NK-92 treated with Interleukin-12 subunit alpha and Interleukin-12 subunit beta, amount 100 ng/mL, for 24 hours (cell line): ENCODE measurements around the gene MTCL1.

Experiments
- DNase-seq: peaks from one replicate; lab custom pipeline; 2025; lab: John Stamatoyannopoulos, UW

Gene MTCL1

DNA sequence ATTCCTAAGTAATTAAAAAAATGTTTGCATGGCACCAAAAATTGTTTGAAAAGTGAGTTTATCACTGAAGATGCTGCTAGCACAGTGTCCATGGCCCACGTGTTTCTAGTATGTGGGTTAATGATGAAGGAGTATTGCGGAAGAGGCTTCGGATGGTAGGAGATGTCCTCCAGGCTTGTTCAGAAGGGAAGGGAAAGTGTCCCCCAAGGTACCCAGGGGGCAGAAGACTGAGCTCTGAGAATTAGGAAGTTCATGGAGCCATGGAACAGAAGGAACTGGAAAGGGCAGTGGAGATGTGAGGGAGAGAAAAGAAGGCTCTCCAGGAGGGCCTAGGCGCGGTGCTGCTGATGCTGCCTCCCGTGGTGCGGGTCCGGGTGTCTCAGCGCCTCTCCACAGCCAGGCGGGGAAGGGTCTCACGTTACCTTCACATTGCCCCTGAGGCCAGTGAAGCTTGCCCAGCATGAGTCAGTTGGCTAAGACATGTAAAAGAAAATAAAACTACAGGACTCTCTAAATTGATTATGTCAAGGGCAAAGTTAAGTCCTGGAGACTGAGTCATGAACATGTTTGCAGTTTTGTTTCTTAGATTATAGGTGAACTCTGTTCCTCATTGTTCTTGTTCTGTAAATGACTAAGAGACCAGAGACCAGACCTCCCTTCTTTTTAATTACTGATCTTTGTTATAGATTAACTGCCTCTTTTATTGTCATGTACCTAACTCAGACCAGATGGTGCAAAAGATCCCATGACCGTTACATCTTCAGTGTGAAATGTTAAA, 89.0 kb downstream of the MTCL1 start:
- no peak for DNase-seq

DNA sequence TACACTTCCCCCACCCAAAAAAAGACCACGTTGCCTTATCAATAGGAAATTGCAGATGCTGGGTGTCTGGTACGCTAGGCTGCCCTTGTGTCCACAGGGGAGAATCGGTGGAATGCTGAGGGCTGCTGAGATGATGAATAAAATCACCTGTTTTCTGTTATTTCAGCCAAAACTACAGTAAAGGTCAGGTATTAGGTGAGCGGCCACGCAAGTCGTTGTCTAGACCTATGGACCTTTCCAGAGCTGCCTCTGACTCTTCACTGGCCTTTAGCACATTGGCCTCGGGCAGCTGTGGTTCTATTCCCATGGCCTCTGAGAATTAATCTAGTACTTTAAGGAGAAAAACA, 89.6 kb downstream of the MTCL1 start:
- DNase-seq: no peak

DNA sequence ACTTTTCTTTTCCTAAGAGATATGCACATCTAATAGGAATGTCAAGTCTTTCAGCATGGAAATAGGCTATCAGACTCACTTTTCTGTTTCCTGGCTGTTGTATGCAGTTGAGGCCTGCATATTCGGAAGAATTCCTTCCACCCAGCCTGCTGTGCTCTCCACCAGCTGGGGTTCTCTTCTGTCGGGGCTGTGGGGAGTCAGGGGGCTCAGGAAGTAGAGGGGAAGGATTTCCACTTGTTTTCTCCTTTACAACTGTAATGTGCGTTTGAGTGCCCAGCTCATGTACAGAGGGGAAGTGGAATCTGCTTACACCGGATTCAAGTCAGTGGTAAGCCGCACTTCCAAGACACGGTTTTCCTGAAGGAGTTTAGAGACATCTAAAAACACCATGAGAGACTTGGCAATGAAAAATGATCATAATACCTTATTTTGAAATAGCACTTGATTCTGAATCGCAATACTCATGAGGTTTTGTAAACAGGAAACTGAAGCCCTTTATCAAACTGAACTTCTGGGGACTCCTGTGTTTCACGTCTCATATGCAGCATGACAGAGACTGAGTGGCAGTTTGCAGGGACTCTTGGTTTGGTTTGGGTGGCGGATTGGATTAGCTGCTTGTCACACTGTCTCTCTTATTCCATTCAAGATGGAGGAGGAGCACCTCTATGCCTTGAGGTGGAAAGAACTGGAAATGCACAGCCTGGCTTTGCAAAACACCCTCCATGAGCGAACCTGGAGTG, 90.4 kb downstream of the MTCL1 start:
- no peak for DNase-seq

DNA sequence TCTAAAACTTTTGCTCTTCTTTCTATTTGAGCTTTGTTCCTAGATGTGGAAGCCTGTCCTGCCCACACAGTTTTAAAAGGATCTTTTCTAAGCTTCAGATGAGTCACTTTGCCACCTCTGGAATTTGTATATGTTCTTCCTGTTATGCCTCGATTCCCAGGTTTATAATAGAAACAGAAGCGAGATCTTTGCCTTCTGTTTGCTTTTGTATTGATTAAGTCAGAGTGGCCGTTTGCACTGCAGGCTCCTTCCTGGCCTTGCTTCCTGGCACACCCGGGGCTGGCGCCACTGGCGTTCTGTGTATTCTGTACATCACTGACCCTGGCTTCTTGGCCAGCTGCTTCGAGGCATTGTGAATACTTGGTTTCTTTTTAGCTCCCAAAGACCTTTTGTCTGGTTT, 91.8 kb downstream of the MTCL1 start:
- DNase-seq: no peak

DNA sequence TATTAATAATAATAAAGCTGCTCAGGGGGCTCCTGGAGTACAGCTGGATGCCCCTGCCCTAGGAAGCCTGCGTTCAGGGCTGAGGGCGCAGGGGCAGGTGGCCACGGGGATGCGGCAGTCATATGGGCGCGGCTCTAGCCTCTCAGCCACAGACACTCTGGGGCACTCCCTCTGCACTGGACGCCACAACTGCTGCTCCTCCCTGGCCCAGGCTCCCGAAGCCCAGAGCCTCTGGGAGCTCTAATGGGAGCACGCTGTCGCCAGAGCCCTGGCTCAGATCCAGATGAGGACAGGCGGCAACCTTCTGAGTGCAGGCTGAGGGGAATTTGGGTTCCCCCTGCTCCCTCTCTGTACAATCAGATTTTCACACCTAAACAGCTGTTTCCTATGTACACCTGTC, 93.6 kb downstream of the MTCL1 start:
- DNase-seq: no peak

DNA sequence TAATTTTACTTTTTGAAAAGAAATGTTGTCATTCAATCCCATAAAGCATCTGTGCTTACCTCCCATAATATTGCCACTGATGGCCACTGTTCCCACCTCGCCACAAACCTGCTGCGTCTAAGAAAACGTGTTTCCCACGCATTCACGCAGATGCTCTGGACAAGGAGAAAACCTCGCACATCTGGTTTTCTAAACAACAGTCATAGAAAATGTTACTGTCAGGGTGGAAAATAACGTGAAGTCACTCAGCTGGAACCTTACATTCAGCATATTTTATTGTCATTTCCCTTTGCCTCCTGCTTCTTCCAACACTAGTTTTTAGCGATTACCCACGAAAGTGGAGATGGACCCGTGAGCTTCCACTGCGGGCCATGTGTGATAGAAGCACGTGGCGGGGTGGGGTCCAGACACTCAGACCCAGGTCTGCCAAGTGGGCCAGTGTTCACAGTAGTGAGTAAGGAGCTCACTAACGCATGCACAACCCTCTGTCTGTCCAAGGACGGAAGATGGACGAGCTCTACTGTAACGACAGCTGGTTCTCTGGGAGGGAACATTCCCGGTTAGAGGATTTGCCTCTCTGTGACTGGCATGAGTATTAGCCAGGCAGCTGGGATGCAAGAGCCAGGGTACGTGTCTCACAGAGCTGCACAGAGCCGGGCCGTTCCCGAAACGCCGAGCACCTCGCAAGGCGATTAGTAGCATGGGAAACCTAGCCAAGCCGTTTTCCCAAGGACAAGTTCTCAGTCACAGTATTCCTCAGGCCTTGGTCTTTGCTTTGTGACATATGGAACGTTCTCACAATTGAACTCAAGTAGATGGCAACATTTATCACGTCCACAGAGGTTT, 94.5 kb downstream of the MTCL1 start:
- no peak for DNase-seq

DNA sequence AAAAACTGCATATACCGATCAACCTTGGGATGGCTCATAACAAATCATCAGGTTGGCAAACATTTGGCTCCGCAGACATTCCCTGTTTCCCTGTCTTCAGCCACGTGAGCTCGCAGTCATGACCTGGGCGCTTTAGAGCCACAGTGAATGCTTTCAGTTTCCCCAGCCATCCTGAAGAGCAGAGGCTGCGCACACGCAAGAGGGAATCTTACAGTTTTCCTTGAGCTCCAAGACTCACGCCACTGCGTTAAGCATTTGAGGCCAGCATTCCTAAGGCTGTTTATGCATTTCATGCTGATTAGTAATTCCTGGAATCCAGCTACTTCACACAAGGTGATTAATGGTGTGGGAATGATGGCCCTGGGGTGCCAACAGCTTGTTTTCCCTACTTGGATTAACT, 95.1 kb downstream of the MTCL1 start:
- no peak for DNase-seq

DNA sequence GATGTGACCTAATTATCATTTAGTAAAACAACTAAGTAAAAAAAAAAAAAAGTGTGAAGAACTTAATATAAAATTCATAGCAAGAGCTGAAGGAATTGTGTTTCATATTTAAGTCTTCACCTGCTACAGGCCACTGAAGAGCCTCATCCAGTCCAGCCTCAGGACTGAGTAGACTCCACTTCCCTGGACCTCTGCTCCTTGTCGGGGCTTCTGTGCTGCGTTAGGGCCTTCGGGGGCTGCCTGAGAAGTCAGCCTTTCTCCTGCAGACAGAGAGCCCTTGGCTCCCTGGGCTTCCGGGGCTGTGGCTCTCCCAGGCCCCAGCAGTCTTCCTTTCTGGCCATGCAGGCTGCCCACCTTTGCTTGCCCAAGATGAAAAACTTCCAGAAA, 95.5 kb downstream of the MTCL1 start:
- DNase-seq: no peak

DNA sequence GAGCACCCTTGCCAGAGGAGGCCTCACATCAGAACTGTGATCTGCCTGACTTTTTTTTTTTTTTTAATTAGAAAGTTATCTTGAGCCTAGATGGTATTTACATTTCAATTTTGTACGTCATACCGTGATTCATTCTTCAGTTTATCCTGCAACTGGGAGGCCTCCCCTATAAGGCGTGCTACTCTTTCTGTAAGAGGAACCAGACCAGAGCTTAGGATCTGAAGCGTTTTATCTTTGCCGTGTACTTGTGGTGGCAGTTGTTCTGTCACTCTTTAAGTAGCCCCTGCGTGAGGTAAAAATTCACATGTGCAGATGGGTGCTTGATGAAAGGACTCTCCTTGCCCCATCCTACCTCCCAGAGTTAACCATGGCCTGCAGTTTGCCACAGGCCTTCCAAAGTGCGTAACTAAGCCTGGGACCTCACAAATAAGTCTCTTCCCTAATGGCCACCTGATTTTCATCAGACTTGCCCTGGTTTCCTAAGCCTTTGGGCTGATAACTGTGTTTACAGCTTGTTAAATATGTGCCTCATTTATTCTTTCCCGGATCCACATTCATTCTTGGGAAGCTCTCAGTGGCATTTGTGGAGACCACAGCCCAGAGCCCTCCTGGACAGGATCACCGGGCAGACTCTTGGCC, 96.0 kb downstream of the MTCL1 start:
- DNase-seq: no peak

DNA sequence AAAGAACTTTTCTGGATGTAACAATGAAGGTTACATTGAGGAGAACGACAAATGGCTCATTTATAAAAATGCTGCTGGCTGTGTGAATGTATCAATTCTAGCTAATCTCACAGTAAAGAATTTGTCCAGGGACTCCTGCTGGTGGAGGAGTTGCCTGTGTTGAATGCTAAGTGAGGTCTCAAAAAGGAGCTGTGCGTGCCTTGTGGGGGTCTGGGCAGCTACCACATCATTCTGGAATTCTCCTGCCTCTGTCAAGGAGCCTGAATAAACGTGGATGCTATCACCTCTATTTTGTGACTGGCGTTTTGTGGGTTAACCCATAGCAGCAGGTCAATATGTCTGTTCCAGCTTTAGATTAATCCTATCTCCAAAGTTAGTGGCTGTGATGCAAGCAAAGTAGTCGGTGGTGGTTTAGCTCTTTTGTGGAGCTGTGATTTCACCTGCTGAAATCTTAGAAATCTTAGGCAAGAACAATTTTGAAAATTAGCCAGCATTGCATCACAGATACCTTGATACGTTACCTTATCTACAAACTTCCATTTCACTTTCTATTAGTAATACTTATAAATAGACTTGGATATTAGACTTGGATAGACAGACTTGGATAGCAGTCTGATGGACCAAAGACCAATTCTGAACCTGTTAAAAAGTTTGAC, 96.8 kb downstream of the MTCL1 start:
- DNase-seq: no peak

DNA sequence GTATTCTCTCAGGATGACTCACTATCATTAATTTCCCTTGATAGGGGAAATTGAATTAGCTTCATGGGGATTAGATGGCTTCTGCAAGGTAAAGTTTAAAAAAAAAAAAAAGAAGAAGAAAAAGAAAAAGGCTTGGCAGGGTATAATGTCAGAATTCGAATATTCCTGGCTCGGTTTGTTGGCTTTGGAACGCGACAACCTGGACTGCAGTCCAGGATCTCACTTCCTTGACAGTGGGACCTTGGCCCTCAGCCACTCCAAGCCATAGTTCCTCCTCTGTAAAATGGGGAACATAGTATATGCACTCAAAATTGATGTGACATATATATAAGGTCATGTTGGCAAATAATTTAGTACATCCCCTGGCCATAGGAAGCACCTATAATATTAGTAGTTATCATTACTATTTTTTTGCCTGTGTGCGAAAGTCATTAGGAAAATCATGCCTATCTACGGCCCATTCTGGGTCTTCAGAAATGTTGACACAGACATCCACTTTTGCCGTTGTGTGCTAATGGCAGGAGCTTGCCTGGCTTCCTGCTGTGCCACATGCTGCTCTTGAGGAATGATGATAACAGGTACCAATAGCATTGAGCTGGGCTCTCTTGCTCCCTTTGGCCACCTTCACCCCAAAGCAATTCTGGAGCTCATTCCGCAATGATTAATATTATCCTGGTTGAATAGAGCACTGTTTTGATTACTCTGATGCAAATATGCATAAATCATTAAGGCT, 97.9 kb downstream of the MTCL1 start:
- DNase-seq: no peak

DNA sequence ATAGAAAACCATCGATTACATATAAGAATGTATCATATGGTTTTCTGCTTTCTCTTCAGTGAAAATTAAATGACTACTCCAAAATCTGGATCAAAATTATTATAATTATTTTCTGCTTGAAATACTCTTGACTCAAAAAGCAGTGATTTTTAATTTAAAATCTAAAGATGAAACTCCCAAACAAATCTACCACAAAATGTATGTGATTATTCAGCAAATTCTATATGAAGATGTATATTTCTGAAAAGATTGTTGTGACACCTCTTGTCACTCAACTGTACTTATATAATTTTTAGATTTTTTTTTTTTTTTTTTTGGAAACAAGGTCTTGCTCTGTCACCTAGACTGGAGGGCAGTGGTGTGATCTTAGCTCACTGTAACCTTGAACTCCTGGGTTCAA, 98.6 kb downstream of the MTCL1 start:
- DNase-seq: no peak

DNA sequence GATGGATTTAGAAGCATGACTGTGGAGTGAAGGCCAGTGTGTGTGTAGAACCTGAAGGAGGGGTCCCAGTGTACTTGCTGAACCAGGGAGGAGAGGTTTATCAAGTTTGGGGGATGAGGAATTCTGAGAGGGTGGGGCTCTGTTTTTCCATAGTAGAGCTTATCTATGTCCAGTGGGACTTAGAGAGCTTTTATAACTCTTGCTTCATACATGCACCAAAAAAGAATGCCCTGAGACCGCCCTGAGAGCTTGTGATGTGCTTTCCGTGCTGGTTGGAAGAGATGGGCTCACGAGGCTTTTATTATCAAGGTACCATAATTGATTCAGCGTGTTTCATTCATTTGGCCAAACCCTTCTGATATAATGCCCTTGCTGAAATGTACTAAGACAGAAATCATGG, 100.2 kb downstream of the MTCL1 start:
- DNase-seq: no peak

DNA sequence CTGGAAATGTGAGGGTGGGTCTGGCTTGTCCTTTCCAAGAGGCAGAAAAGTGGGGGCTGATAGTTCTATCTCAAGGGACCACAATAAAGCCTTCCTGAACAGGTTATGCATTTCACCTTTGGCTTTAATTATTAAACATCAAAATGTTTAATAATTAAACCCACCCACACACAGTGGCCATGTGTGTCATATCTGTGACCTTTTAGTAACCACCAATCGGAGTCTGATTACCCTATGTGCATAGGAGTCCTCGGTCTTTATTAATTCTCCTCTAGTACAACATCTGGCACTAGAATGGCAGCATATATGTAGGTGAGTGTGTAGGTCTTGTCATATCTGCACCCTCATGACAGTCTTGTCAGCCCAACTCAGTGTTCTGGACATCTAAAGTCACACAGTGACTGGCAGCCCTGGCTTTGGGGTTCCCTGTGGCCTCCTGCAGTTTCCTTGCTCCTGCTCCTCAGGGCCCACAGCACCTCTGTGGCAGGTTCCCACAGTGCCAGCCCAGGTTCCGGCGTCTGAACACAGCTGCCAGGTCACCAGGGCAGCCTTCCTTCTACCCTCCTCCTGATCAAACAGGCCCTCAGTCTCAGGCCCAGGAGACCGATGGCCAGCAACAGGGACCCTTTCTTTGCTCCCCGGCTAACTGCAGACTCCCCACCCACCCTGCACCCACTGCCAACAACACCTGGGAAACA, 100.9 kb downstream of the MTCL1 start:
- DNase-seq: no peak

DNA sequence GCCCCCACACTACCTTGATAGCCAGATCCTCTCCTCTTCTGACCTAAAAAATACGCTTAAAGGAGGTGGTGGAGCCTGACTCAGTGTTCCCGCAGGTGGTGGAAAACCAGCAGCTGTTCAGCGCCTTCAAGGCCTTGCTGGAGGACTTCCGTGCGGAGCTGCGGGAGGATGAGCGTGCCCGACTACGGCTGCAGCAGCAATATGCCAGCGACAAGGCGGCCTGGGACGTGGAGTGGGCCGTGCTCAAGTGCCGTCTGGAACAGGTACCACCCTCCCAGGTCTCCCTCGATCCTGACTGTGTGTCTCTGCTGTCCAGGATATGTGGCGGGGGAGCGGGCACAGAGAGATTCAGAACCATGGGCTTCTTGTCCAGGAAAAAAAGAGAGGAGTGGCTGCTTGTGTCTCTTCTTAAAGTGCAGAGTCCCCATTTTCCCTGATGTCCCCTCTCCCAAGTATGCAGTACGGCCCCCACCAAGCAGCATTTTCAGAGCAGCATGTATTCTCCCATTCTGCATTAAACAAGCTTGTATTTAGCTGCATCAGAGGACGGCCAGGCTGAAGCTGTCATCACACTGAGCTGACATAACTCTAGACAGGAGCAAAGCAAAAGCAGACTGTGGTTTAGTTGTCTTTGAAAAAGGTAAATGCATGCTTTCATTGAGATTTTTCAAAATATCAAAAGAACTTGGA, 101.6 kb downstream of the MTCL1 start:
- no peak for DNase-seq

DNA sequence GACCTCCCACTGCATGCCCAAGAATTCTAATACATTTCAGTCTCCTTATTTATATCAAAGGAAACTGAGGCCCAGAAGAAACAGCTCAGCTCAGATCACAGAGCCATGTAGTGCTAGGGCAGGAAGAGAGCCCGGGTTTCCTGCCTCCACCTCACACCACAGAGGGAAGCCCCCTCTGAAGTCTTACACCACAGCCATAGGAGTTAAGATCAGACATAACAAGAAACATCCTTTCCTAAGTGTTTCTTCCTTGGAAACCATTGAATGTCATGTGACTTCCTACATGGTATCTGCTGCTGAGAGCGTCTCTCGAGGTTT, 102.1 kb downstream of the MTCL1 start:
- no peak for DNase-seq

DNA sequence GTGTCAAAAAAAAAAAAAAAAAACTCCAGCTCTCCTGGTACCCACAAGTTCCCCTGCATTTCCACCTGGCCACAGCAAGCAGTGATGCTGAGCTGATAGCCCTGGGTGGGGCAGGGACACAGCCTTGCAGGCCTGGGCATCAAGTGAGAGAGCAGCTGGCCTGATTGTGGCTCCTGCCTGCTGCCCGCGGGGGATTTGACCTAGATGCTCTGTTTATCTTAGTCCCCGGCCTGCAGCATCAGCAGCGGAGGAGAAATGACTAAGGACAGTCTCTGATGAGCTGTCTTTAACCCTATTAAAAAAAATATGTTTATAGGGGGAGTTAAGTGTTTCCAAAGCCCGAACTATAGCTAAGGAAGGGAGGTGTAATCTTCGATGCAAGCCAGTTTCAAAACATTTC, 102.6 kb downstream of the MTCL1 start:
- no peak for DNase-seq

DNA sequence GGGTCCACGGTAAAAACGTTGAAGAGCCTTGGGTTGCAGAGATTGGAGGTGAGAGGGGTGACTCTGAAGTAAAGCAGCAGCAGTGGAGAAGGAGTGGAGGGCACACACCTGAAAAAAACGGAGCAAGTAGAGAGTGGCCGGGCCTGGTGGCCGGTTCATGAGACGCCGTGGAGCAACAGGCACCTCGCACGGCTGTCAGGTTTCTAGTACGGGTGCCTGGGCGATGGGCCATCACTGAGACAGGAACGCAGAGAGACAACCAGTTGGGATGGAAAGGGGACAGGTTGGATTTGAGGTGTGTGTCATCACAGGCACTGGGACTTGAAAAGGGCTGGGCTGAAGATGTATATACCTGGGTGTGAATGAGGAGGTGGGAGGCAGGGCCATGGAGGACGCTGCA, 104.2 kb downstream of the MTCL1 start:
- DNase-seq: no peak

DNA sequence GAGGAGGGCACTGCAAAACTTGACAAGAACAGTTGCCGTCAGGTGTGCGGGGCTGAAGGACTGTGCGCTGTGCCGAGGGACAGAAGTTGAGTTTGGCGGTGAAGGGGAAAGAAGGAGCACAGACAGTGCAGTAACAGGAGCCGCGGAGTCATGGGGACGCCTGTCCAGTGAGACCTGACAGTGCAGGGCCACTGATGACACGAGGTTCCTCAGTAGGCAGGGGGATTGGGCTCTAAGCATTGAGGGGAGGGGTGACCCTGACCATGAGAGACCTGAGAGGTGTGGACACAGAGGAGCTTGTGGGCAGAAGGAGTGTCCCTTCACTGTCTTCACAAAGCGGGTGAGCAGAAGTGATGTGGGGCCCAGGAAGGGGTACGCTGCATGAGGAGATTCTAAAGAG, 104.8 kb downstream of the MTCL1 start:
- no peak for DNase-seq

DNA sequence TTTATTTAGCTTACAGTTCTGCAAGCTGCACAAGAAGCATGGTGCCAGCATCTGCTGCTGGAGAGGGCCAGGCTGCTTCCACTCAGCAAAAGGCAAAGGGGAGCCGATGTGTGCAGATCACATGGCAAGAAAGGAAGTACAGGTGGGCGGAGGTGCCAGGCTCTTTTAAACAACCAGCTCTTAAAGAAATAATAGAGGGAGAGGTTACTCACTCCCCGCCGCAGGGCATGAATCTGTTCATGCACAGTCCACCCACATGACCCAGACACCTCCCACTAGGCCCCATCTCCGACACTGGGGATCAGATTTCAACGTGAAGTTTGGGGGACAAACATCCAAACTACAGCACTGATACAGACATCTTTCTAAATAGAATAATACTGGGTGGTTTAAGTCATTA, 105.8 kb downstream of the MTCL1 start:
- DNase-seq: no peak
